HepG2 (cell line): ENCODE results near the gene CNRIP1. TPM values are rescaled to one million over a fixed set of nuclear protein-coding genes. Genes with fewer than 3 reads are reported as not detected.
A peak's percentile ranks its signal among the peaks of the same experiment; 100 is the strongest.

Experiments
- ATAC-seq: fragments of 200-7000 bp; cut with Tn5 transposase; 3 replicates; pipeline ENCODE4 v1.9.1; 2020; ENCODE audit warnings: mild to moderate bottlenecking, moderate library complexity
- BruUV-seq: library from RNA; stranded (reverse); fragments of 400-500 nt; replicated peaks from 2 replicates; lab custom pipeline; 2021; lab: Mats Ljungman, UMichigan
- CTCF ChIA-PET: fragments of 300-600 bp; formaldehyde crosslinking; extraction: SDS; loops from one replicate; lab custom pipeline; 2021; ENCODE audit warnings: low total read pairs, inconsistent platforms, low intra/inter-chr PET ratio; lab: Yijun Ruan, JAX
- POLR2A ChIA-PET: fragments of 350-600 bp; sonication (Branson Sonifier 250); formaldehyde crosslinking; loops from one replicate; lab custom pipeline; 2020; ENCODE audit warnings: antibody characterized with exemption, inconsistent platforms; lab: Yijun Ruan, JAX
- DNase-seq: peaks from one replicate; pipeline ENCODE4 v3.0.0-alpha.2; 2015; ENCODE audit warnings: low spot score
- FAIRE-seq: peaks from 3 replicates; lab custom pipeline; 2011; peaks lifted over from hg19 to GRCh38; lab: Jason Lieb, UNC
- H2AFZ ChIP-seq: one replicate; pipeline ENCODE4 v1.6.1; 2011; ENCODE audit warnings: low read length, inconsistent platforms
- H3K27ac ChIP-seq: fragments of 300-600 bp; 3 replicates; pipeline ENCODE4 v1.8.0; 2011; ENCODE audit warnings: mixed run types, mild to moderate bottlenecking, mixed read lengths, low read length, inconsistent platforms; ENCODE audit not compliant: insufficient read depth; ENCODE audit errors: extremely low read length
- H3K27me3 ChIP-seq, 2 experiments: fragments of 200-600 bp in 1 of 2; 2 replicates in 1 of 2; 3 replicates in 1 of 2; pipeline versions ENCODE4 v1.6.0 to v1.8.0; 2011; ENCODE audit warnings: low read length in 2 of 2, mild to moderate bottlenecking in 2 of 2, moderate library complexity in 2 of 2, inconsistent platforms in 1 of 2; ENCODE audit not compliant: insufficient read depth in 2 of 2, control insufficient read depth in 1 of 2
- H3K36me3 ChIP-seq, 2 experiments: fragments of 200-600 bp in 1 of 2; replicated peaks in 1 of 2; 2 replicates in 1 of 2; 3 replicates in 1 of 2; pipeline versions ENCODE4 v1.5.1 to v1.8.0; 2011; ENCODE audit warnings: low read length in 2 of 2, inconsistent platforms in 1 of 2; ENCODE audit not compliant: insufficient read depth in 2 of 2, control insufficient read depth in 1 of 2
- H3K4me1 ChIP-seq: 2 replicates; pipeline ENCODE4 v1.5.1; 2012; ENCODE audit warnings: low read length, inconsistent platforms; ENCODE audit not compliant: insufficient read depth
- H3K4me2 ChIP-seq: 2 replicates; pipeline ENCODE4 v1.6.0; 2011; ENCODE audit warnings: low read depth, low read length, inconsistent platforms
- H3K4me3 ChIP-seq, 3 experiments: fragments of 200-600 bp in 1 of 3; sonication (generic), shearing (Covaris generic) in 1 of 3; replicated peaks in 1 of 3; 2 replicates each; pipeline ENCODE4 v1.5.1; 2011 to 2016; ENCODE audit warnings: low read length in 3 of 3, inconsistent platforms in 2 of 3, low read depth in 2 of 3, mild to moderate bottlenecking in 2 of 3, control low read depth in 1 of 3, mixed read lengths in 1 of 3; ENCODE audit not compliant: insufficient read depth in 1 of 3
- H3K79me2 ChIP-seq: one replicate; pipeline ENCODE4 v1.6.1; 2011; ENCODE audit warnings: low read length, inconsistent platforms; ENCODE audit not compliant: insufficient read depth
- H3K9ac ChIP-seq: 2 replicates; pipeline ENCODE4 v1.6.0; 2011; ENCODE audit warnings: mild to moderate bottlenecking, low read depth, low read length, inconsistent platforms; ENCODE audit not compliant: insufficient read depth
- H3K9me3 ChIP-seq: 2 replicates; pipeline ENCODE4 v1.5.1; 2012; ENCODE audit warnings: mild to moderate bottlenecking, low read length
- H4K20me1 ChIP-seq: 2 replicates; pipeline ENCODE4 v1.6.0; 2011; ENCODE audit warnings: inconsistent platforms, mild to moderate bottlenecking, low read length, moderate library complexity; ENCODE audit not compliant: insufficient read depth
- CBX1 ChIP-seq: IDR thresholded peaks from one replicate; pipeline ENCODE4 v1.6.1; 2016; ENCODE audit warnings: antibody characterized with exemption, low read depth
- CENPT ChIP-seq: sonication (generic); formaldehyde crosslinking; IDR thresholded peaks from 2 replicates; pipeline ENCODE4 v1.8.0; 2022; ENCODE audit warnings: low read depth, mild to moderate bottlenecking, moderate library complexity, missing genetic modification reagents
- RBFOX2 ChIP-seq: fragments of 200-400 bp; formaldehyde crosslinking; IDR thresholded peaks from 2 replicates; pipeline ENCODE4 v1.6.1; 2017; ENCODE audit warnings: low read depth, mild to moderate bottlenecking, low read length
- ZBTB20 ChIP-seq: sonication (generic); formaldehyde crosslinking; IDR thresholded peaks from 2 replicates; pipeline ENCODE4 v1.8.1; 2023; ENCODE audit warnings: missing genetic modification reagents, low read depth, mild to moderate bottlenecking, borderline replicate concordance
- ZMYM3 ChIP-seq: sonication (generic); formaldehyde crosslinking; IDR thresholded peaks from 2 replicates; pipeline ENCODE4 v1.5.1; 2020; ENCODE audit warnings: mild to moderate bottlenecking, missing genetic modification reagents
- ZNF121 ChIP-seq: sonication (generic); formaldehyde crosslinking; IDR thresholded peaks from 2 replicates; pipeline ENCODE4 v1.5.0; 2020; ENCODE audit warnings: mild to moderate bottlenecking, missing genetic modification reagents
- WGBS: methylation state at CpG from one replicate; pipeline ENCODE4 v1.1.6; 2017; ENCODE audit warnings: low lambda C conversion rate; 5-methylcytosine and 5-hydroxymethylcytosine counted together
- in situ Hi-C: cut with HindIII; loops from 2 replicates; pipeline ENCODE4 v1.10.0; 2017; ENCODE audit warnings: low pct_unique_long_range_greater_than_20kb; ENCODE audit not compliant: extremely low pct_ligation_motif_present
- intact Hi-C: fragments of 100-400 bp; cut with micrococcal nuclease; formaldehyde crosslinking; loops from one replicate; pipeline ENCODE4 v1.10.0; 2022; ENCODE audit not compliant: unreplicated experiment
- polyA plus RNA-seq, 8 experiments: library from polyadenylated mRNA; depleted of rRNA in 3 of 8; stranded (reverse) in 7 of 8; unstranded in 1 of 8; fragments of >200 nt; fragmentation: Illumina TruSeq in 4 of 8; extraction: Trizol in 4 of 8; gene quantifications; 2 replicates each; pipeline versions ENCODE4 v1.2.1 to v1.2.3, GENCODE V29; 2011 to 2016; ENCODE audit warnings: low read depth in 4 of 8, missing spikeins in 1 of 8, mixed read lengths in 1 of 8; ENCODE audit not compliant: insufficient read depth in 1 of 8
- total RNA-seq, 5 experiments: library from RNA; depleted of rRNA; stranded (reverse); fragments of >200 nt; fragmentation: Illumina TruSeq; extraction: Trizol; gene quantifications; 2 replicates each; pipeline ENCODE4 v1.2.3, GENCODE V29; 2016; ENCODE audit warnings: low read depth in 1 of 5
- TF ChIP-seq, protein P1 (sequence below): sonication (generic); formaldehyde crosslinking; IDR thresholded peaks from 2 replicates; pipeline ENCODE4 v1.5.0; 2020; ENCODE audit warnings: mild to moderate bottlenecking, missing genetic modification reagents
- TF ChIP-seq, protein P2 (sequence below): IDR thresholded peaks from 2 replicates; pipeline ENCODE4 v1.6.1; 2016; ENCODE audit warnings: low read depth

CNRIP1 gene
- total and polyA plus RNA-seq, 2 of the 13 experiments (the other 11 are each of a cell fraction or from before 2014, with no cell fraction given): not detected

DNA sequence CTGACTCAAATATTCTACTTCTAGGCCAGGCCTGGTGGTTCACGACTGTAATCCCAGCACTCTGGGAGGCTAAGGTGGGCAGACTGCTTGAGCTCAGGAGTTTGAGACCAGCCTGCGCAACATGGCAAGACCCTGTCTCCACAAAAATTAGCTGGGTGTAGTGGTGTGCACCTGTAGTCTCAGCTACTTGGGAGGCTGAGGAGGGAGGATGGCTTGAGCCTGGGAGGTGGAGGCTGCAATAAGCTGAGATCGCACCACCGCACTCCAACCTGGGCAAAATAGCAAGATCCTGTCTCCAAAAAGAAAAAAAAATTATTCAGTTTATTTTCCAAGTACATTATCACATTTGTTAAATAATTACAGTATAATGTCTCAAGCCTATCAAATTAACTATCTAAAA, 74.7 kb downstream of the CNRIP1 start:
- ATAC-seq: no peak
- no peak for FAIRE-seq
- ChIA-PET POLR2A (interaction anchor here (1.3 kb wide), 1 partner anchor 20 kb away, joined by 3 read pairs; no protein-coding TSS in a partner anchor), CTCF (no interaction called here)
- no peak for DNase-seq
- H3K9me3 ChIP-seq: no peaks in the 10 kb centered on the region
- no peak overlapping the region for H3K4me2 ChIP-seq
- no TSS peak for BruUV-seq
- no peak overlapping the region for H3K9ac ChIP-seq
- H3K4me1 ChIP-seq: peaks cover 63% of the 10 kb centered on the region
- TF ChIP-seq ZNF121 (CRISPR knock-in tag) (peak; percentile 50; the same call in 1 of the 2 replicates), CENPT (CRISPR knock-in tag) (no peak), ZMYM3 (0 out of 2 replicates have a peak, but pooled peaks have one; percentile 11)
- TF ChIP-seq, protein P1, sequence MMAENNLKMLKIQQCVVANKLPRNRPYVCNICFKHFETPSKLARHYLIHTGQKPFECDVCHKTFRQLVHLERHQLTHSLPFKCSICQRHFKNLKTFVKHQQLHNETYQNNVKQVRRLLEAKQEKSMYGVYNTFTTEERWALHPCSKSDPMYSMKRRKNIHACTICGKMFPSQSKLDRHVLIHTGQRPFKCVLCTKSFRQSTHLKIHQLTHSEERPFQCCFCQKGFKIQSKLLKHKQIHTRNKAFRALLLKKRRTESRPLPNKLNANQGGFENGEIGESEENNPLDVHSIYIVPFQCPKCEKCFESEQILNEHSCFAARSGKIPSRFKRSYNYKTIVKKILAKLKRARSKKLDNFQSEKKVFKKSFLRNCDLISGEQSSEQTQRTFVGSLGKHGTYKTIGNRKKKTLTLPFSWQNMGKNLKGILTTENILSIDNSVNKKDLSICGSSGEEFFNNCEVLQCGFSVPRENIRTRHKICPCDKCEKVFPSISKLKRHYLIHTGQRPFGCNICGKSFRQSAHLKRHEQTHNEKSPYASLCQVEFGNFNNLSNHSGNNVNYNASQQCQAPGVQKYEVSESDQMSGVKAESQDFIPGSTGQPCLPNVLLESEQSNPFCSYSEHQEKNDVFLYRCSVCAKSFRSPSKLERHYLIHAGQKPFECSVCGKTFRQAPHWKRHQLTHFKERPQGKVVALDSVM: peak; percentile 92
- H3K79me2 ChIP-seq: peaks cover 100% of the 10 kb centered on the region
- H3K27ac ChIP-seq: no peak overlapping the region
- no peaks in the 10 kb centered on the region for H3K27me3 ChIP-seq
- H2AFZ ChIP-seq: no peak overlapping the region
- no peak overlapping the region for H3K4me3 ChIP-seq
- in situ Hi-C loops (no loop called here), intact Hi-C loops (no loop called here)
- WGBS: 96% methylated on average over 4 of the region's 4 CpGs
- H4K20me1 ChIP-seq: peaks cover 75% of the 10 kb centered on the region
- peaks cover 0 to 11% of the 10 kb centered on the region in 2 experiments; a peak in 3 of 5 replicates for H3K36me3 ChIP-seq

DNA sequence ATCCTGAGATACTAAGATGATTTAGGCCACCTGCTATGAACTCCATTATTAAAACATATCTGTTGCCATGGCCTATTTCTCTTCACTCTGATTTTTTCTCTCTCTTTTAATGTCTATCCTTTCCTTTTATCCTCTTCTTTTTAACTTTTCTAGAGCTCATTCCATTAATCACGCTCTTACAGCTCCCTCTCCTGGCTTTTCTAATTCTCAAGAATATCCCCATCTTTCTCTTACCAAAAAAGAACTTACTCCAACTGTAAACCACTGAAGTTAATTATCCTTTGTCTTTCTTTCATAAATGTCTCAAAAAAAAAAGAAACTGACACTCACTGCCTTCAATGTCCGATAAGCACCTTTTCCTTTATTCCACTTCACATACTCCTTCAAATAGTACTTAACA, 75.3 kb downstream of the CNRIP1 start:
- H4K20me1 ChIP-seq: peaks cover 72% of the 10 kb centered on the region
- DNase-seq (no peak), FAIRE-seq (no peak), ATAC-seq (no peak)
- no peak overlapping the region for H3K4me2 ChIP-seq
- intact Hi-C loops: no loop called here
- H3K27me3 ChIP-seq: no peaks in the 10 kb centered on the region
- H3K79me2 ChIP-seq: peaks cover 100% of the 10 kb centered on the region
- H3K4me3 ChIP-seq: no peak overlapping the region
- in situ Hi-C loops: no loop called here
- H3K36me3 ChIP-seq: peaks cover 0 to 11% of the 10 kb centered on the region in 2 experiments; a peak in 3 of 5 replicates
- H2AFZ ChIP-seq: no peak overlapping the region
- BruUV-seq: no TSS peak
- 96% methylated on average over 2 of the region's 2 CpGs for WGBS
- peaks cover 61% of the 10 kb centered on the region for H3K4me1 ChIP-seq
- ChIA-PET CTCF (no interaction called here), POLR2A (interaction anchor here (1.3 kb wide), 1 partner anchor 19 kb away, joined by 3 read pairs; no protein-coding TSS in a partner anchor)
- H3K27ac ChIP-seq: no peak overlapping the region
- H3K9ac ChIP-seq: no peak overlapping the region
- no peaks in the 10 kb centered on the region for H3K9me3 ChIP-seq
- TF ChIP-seq, protein P2, sequence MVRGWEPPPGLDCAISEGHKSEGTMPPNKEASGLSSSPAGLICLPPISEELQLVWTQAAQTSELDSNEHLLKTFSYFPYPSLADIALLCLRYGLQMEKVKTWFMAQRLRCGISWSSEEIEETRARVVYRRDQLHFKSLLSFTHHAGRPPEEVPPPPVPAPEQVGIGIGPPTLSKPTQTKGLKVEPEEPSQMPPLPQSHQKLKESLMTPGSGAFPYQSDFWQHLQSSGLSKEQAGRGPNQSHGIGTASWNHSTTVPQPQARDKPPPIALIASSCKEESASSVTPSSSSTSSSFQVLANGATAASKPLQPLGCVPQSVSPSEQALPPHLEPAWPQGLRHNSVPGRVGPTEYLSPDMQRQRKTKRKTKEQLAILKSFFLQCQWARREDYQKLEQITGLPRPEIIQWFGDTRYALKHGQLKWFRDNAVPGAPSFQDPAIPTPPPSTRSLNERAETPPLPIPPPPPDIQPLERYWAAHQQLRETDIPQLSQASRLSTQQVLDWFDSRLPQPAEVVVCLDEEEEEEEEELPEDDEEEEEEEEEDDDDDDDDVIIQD (CRISPR knock-in tag): no peak
- no peak for TF ChIP-seq CBX1
- no peak for TF ChIP-seq ZBTB20 (CRISPR knock-in tag)
- TF ChIP-seq RBFOX2: 0 out of 2 replicates have a peak, but pooled peaks have one; percentile 5
